ENCODE results near the gene MAP3K7CL.

Gene MAP3K7CL

GRCh38 chr21:29205988-29206387 is 75.5 kb downstream of the MAP3K7CL start:
- H3K27ac Mint-ChIP-seq = no peak overlapping the region
- no peak for DNase-seq
- H3K9me3 Mint-ChIP-seq = peaks cover 18% of the 10 kb centered on the region
- H3K4me1 Mint-ChIP-seq = peaks cover 6% of the 10 kb centered on the region
- CTCF ChIA-PET = no interaction called here
- H3K36me3 Mint-ChIP-seq = peaks cover under 1% of the 10 kb centered on the region
- no peaks in the 10 kb centered on the region for H3K27me3 Mint-ChIP-seq
- no peak overlapping the region for H3K4me3 Mint-ChIP-seq

GRCh38 chr21:29206445-29206844 is 76.0 kb downstream of the MAP3K7CL start:
- Mint-ChIP-seq H3K9me3 (peaks cover 15% of the 10 kb centered on the region), H3K27ac (no peak overlapping the region), H3K36me3 (no peaks in the 10 kb centered on the region), H3K4me3 (no peak overlapping the region), H3K27me3 (no peaks in the 10 kb centered on the region), H3K4me1 (peaks cover 6% of the 10 kb centered on the region)
- CTCF ChIA-PET = no interaction called here
- DNase-seq = no peak

- no peak for DNase-seq
- Mint-ChIP-seq H3K9me3 (peaks cover 9% of the 10 kb centered on the region), H3K27me3 (no peaks in the 10 kb centered on the region), H3K4me3 (no peak overlapping the region), H3K36me3 (no peaks in the 10 kb centered on the region), H3K27ac (no peak overlapping the region), H3K4me1 (peaks cover 6% of the 10 kb centered on the region)
- CTCF ChIA-PET = no interaction called here
These were observed 76.8 kb downstream of the MAP3K7CL start for GRCh38 chr21:29207201-29207600.

- Mint-ChIP-seq H3K4me3 (no peak overlapping the region), H3K36me3 (no peaks in the 10 kb centered on the region), H3K27me3 (no peaks in the 10 kb centered on the region), H3K9me3 (peaks cover 5% of the 10 kb centered on the region), H3K27ac (no peak overlapping the region), H3K4me1 (peaks cover 6% of the 10 kb centered on the region)
- CTCF ChIA-PET = no interaction called here
- DNase-seq = no peak
These were observed 77.7 kb downstream of the MAP3K7CL start for GRCh38 chr21:29208044-29208681.

DNA sequence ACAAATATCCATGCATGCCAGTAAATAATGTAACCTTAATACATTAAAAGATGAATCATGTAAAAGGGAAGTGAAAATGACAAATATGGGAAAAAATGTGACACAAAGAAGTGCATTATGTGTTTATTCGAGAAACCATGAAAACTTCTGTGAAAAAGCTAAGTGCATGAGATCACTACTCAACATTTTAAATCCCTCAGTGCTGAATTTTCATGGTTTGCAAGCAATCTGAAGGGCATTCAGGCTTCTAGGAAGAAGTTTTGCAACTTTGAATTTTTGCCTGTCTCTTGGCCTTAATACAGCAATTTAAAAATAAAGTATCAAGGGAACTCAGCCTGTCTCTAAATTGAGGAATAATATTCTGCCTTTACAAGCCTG is 78.2 kb downstream of the MAP3K7CL start:
- H3K4me3 Mint-ChIP-seq = no peak overlapping the region
- H3K36me3 Mint-ChIP-seq = no peaks in the 10 kb centered on the region
- peaks cover 6% of the 10 kb centered on the region for H3K4me1 Mint-ChIP-seq
- peaks cover 5% of the 10 kb centered on the region for H3K9me3 Mint-ChIP-seq
- H3K27me3 Mint-ChIP-seq = no peaks in the 10 kb centered on the region
- CTCF ChIA-PET = no interaction called here
- H3K27ac Mint-ChIP-seq = no peak overlapping the region
- no peak for DNase-seq

GRCh38 chr21:29209696-29210095 is 79.3 kb downstream of the MAP3K7CL start:
- Mint-ChIP-seq H3K27ac (no peak overlapping the region), H3K4me3 (no peak overlapping the region), H3K9me3 (peaks cover 5% of the 10 kb centered on the region), H3K36me3 (no peaks in the 10 kb centered on the region), H3K27me3 (no peaks in the 10 kb centered on the region), H3K4me1 (peaks cover 6% of the 10 kb centered on the region)
- CTCF ChIA-PET = no interaction called here
- no peak for DNase-seq

GRCh38 chr21:29211205-29211604 is 80.8 kb downstream of the MAP3K7CL start:
- CTCF ChIA-PET = no interaction called here
- Mint-ChIP-seq H3K4me3 (no peak overlapping the region), H3K27me3 (no peaks in the 10 kb centered on the region), H3K9me3 (peaks cover 5% of the 10 kb centered on the region), H3K36me3 (no peaks in the 10 kb centered on the region), H3K27ac (no peak overlapping the region), H3K4me1 (peaks cover 6% of the 10 kb centered on the region)
- DNase-seq = no peak

DNA sequence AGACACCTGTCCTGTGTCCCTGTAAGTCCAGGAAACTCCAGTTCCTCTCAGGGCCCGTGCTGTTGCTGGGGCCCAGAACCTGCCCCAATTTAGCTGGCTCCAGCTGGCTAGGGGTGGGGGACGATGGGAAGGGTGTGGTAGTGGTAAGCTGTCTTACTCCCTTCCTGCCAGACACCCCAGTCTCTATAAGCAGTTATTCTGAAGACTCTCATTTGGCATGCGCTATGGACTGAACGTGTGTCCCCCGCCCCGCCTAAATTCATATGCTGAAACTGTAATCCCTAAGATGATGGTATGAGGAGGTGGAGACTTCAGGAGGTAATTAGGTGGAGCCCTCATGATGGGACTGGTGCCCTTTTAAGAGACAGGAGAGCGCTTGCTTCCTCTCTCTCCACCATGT is 82.0 kb downstream of the MAP3K7CL start:
- DNase-seq = no peak
- no peaks in the 10 kb centered on the region for H3K27me3 Mint-ChIP-seq
- H3K4me3 Mint-ChIP-seq = no peak overlapping the region
- CTCF ChIA-PET = no interaction called here
- H3K9me3 Mint-ChIP-seq = peaks cover 5% of the 10 kb centered on the region
- peaks cover 6% of the 10 kb centered on the region for H3K4me1 Mint-ChIP-seq
- no peaks in the 10 kb centered on the region for H3K36me3 Mint-ChIP-seq
- no peak overlapping the region for H3K27ac Mint-ChIP-seq

DNA sequence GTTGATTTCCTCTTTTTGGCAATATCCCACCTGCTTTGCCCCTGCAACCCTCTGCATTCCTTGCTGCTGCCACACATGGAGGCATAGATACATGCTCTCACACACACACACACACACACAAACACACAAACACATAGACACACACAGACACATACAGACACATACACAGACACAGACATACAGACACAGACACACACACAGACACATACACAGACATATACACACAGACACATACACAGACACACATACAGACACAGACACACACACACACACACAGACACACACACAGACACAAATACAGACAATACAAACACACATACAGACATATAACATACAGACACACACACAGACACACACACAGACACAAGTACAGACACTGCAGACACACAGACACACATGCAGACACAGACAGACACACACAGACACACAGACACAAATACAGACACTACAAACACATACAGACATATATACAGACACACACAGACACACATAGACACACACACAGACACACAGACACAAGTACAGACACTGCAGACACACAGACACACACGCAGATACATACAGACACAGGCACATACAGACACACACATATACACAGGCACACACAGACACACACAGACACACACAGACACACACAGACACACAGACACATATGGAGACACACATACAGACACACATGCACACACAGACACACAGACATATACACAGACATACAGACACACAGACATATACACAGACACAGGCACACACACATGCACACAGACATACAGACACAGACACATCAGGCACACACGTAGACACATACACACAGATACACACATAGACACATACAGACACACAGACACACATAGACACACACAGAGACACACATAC is 83.3 kb downstream of the MAP3K7CL start:
- Mint-ChIP-seq H3K36me3 (no peaks in the 10 kb centered on the region), H3K27me3 (no peaks in the 10 kb centered on the region), H3K4me3 (no peak overlapping the region), H3K9me3 (peaks cover 5% of the 10 kb centered on the region), H3K4me1 (peaks cover 6% of the 10 kb centered on the region), H3K27ac (no peak overlapping the region)
- DNase-seq = no peak
- CTCF ChIA-PET = no interaction called here

DNA sequence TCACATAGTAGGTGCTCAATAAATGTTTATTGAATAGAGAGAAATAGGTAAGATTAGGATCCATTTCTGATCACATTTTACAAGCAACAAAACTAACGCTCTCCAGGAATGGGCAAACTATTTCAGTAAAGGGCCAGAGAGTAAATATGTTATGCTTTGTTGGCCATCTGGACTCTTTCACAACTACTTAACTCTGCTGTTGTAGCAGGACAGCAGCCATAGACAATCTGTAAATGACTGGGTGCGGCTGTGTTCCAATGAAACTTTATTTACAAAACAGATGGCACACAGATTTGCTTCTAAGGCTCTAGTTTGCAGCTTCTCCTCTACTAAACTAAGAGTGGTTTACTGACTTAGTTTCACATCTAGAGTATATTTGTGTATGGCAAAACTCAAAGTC is 85.3 kb downstream of the MAP3K7CL start:
- no peaks in the 10 kb centered on the region for H3K4me1 Mint-ChIP-seq
- no peaks in the 10 kb centered on the region for H3K36me3 Mint-ChIP-seq
- H3K27ac Mint-ChIP-seq = no peak overlapping the region
- H3K9me3 Mint-ChIP-seq = peaks cover 4% of the 10 kb centered on the region
- H3K4me3 Mint-ChIP-seq = no peak overlapping the region
- CTCF ChIA-PET = no interaction called here
- no peak for DNase-seq
- H3K27me3 Mint-ChIP-seq = no peaks in the 10 kb centered on the region

DNA sequence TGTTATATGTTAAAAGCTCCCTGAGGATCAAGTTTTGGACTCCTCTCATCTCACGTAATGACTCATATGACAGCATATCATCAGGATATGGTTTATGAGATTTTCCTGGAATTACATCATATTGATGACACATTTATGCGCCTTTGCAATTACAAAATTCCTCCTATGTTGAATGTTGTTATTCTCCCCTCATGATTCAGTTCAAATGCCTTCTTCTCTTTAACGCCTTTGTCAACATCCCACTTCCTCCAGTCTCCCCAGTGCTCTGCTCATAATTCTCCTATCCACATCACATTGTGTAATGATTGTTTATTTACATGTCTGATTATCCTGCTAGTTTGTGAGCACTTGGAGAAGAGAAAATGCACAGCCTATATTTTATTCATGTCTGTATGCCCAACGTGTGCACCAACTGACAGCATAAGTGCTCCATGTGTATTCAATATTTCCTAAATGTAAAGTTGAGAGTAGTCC is 87.4 kb downstream of the MAP3K7CL start:
- Mint-ChIP-seq H3K36me3 (no peaks in the 10 kb centered on the region), H3K9me3 (peaks cover 2% of the 10 kb centered on the region), H3K4me3 (no peak overlapping the region), H3K27ac (no peak overlapping the region), H3K27me3 (no peaks in the 10 kb centered on the region), H3K4me1 (no peaks in the 10 kb centered on the region)
- CTCF ChIA-PET = no interaction called here
- DNase-seq = no peak

DNA sequence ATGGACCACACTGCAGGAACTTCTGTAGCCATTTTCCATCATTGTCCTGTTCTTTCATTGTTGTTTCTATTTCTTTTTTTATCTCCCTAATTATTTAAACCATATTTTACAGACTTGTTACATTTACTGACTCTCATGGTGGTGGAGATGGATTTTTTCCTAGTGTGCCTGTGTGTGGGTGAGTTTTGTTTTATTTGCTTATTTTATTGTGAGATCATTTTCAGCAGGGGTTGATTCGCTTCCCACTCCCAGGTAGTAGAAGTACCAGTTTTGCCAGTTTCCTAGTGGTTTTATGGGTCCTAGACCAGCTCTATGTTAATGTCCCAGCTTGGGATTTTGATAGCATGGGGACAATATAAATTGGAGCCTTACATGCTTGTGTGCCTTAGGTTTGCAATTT is 88.3 kb downstream of the MAP3K7CL start:
- Mint-ChIP-seq H3K4me3 (no peak overlapping the region), H3K27me3 (no peaks in the 10 kb centered on the region), H3K27ac (no peak overlapping the region), H3K4me1 (no peaks in the 10 kb centered on the region), H3K9me3 (peaks cover 2% of the 10 kb centered on the region), H3K36me3 (no peaks in the 10 kb centered on the region)
- CTCF ChIA-PET = no interaction called here
- no peak for DNase-seq

GRCh38 chr21:29219165-29219770 is 88.8 kb downstream of the MAP3K7CL start:
- H3K4me3 Mint-ChIP-seq = no peak overlapping the region
- H3K36me3 Mint-ChIP-seq = no peaks in the 10 kb centered on the region
- peaks cover 2% of the 10 kb centered on the region for H3K9me3 Mint-ChIP-seq
- H3K4me1 Mint-ChIP-seq = no peaks in the 10 kb centered on the region
- H3K27me3 Mint-ChIP-seq = no peaks in the 10 kb centered on the region
- H3K27ac Mint-ChIP-seq = no peak overlapping the region
- CTCF ChIA-PET = no interaction called here
- no peak for DNase-seq

- H3K9me3 Mint-ChIP-seq = peaks cover 2% of the 10 kb centered on the region
- H3K27me3 Mint-ChIP-seq = no peaks in the 10 kb centered on the region
- DNase-seq = no peak
- H3K36me3 Mint-ChIP-seq = no peaks in the 10 kb centered on the region
- no peaks in the 10 kb centered on the region for H3K4me1 Mint-ChIP-seq
- CTCF ChIA-PET = no interaction called here
- H3K27ac Mint-ChIP-seq = no peak overlapping the region
- H3K4me3 Mint-ChIP-seq = no peak overlapping the region
These were observed 90.9 kb downstream of the MAP3K7CL start for GRCh38 chr21:29221253-29221744.

GRCh38 chr21:29224006-29224405 is 93.6 kb downstream of the MAP3K7CL start:
- Mint-ChIP-seq H3K36me3 (no peaks in the 10 kb centered on the region), H3K27me3 (no peaks in the 10 kb centered on the region), H3K9me3 (peaks cover 2% of the 10 kb centered on the region), H3K4me1 (peaks cover 4% of the 10 kb centered on the region), H3K4me3 (no peak overlapping the region), H3K27ac (no peak overlapping the region)
- CTCF ChIA-PET = no interaction called here
- DNase-seq = no peak

Measured in activated naive CD4-positive, alpha-beta T cell treated with anti-CD3 and anti-CD28 coated beads, Interleukin-2, amount 10 ng/mL, durations not matched to agents 7 days and 5 days (primary cell).